SK-N-SH (cell line): ENCODE measurements around the gene TMEM184A. TPM values are rescaled to one million over a fixed set of nuclear protein-coding genes. Genes with fewer than 3 reads are reported as not detected.

Experiments
- CTCF ChIA-PET: fragments of 300-600, 350-600 bp; formaldehyde crosslinking; extraction: SDS; loops from one replicate; lab custom pipeline; 2021; lab: Yijun Ruan, JAX
- POLR2A ChIA-PET: fragments of 350-600 bp; sonication (Branson Sonifier 250); formaldehyde crosslinking; extraction: SDS; loops from one replicate; lab custom pipeline; 2020; ENCODE audit warnings: antibody characterized with exemption, inconsistent platforms; lab: Yijun Ruan, JAX
- DNase-seq: peaks from one replicate; pipeline ENCODE4 v3.0.0; 2012
- H2AFZ ChIP-seq: fragments of 200-600 bp; sonication (generic); 2 replicates; pipeline ENCODE4 v1.8.1; 2016; ENCODE audit warnings: antibody characterized with exemption, mild to moderate bottlenecking, low read depth
- H3F3A ChIP-seq: fragments of 200-600 bp; sonication (generic); replicated peaks from 2 replicates; pipeline ENCODE3; 2016; ENCODE audit warnings: antibody characterized with exemption, mild to moderate bottlenecking; ENCODE audit not compliant: insufficient read depth
- H3K27ac ChIP-seq, 2 experiments: fragments of 200-500 bp in 1 of 2; fragments of 200-600 bp in 1 of 2; sonication (Bioruptor generic) in 1 of 2; sonication (generic), shearing (Covaris generic) in 1 of 2; 2 replicates each; pipeline versions ENCODE4 v1.5.1 to v1.6.1; 2014 to 2016; ENCODE audit warnings: low read depth in 2 of 2, inconsistent platforms in 1 of 2, low read length in 1 of 2, mild to moderate bottlenecking in 1 of 2, mixed read lengths in 1 of 2
- H3K27me3 ChIP-seq: fragments of 200-600 bp; sonication (generic), shearing (Covaris generic); 2 replicates; pipeline ENCODE4 v1.6.1; 2016; ENCODE audit warnings: mixed run types; ENCODE audit not compliant: insufficient read depth
- H3K36me3 ChIP-seq, 2 experiments: fragments of 200-500 bp in 1 of 2; fragments of 200-600 bp in 1 of 2; sonication (Bioruptor generic) in 1 of 2; sonication (generic) in 1 of 2; replicated peaks in 1 of 2; 2 replicates each; pipeline versions ENCODE3 to v1.5.1; 2014 to 2016; ENCODE audit warnings: low read length in 1 of 2, mild to moderate bottlenecking in 1 of 2; ENCODE audit not compliant: insufficient read depth in 2 of 2, control insufficient read depth in 1 of 2
- H3K4me1 ChIP-seq, 2 experiments: fragments of 200-500 bp in 1 of 2; fragments of 200-600 bp in 1 of 2; sonication (Bioruptor generic) in 1 of 2; sonication (generic), shearing (Covaris generic) in 1 of 2; 2 replicates each; pipeline versions ENCODE4 v1.5.1 to v1.6.1; 2014 to 2016; ENCODE audit warnings: low read depth in 1 of 2, low read length in 1 of 2, mixed run types in 1 of 2; ENCODE audit not compliant: insufficient read depth in 2 of 2, control insufficient read depth in 1 of 2
- H3K4me2 ChIP-seq: fragments of 200-600 bp; sonication (generic), shearing (Covaris generic); 2 replicates; pipeline ENCODE4 v1.6.1; 2017; ENCODE audit warnings: mixed run types
- H3K4me3 ChIP-seq, 2 experiments: fragments of 200-500 bp in 1 of 2; fragments of 200-600 bp in 1 of 2; sonication (Bioruptor generic) in 1 of 2; sonication (generic), shearing (Covaris generic) in 1 of 2; 2 replicates each; pipeline versions ENCODE4 v1.5.1 to v1.8.1; 2014 to 2016; ENCODE audit warnings: low read depth in 2 of 2, inconsistent platforms in 1 of 2, low read length in 1 of 2, mild to moderate bottlenecking in 1 of 2, mixed read lengths in 1 of 2, moderate library complexity in 1 of 2
- H3K79me2 ChIP-seq: fragments of 200-600 bp; sonication (generic); 2 replicates; pipeline ENCODE4 v1.8.1; 2017; ENCODE audit warnings: mild to moderate bottlenecking; ENCODE audit not compliant: insufficient read depth
- H3K9ac ChIP-seq: fragments of 200-600 bp; sonication (generic); 2 replicates; pipeline ENCODE4 v1.6.1; 2017; ENCODE audit warnings: mixed run types
- H3K9me2 ChIP-seq: fragments of 200-600 bp; sonication (generic); 2 replicates; pipeline ENCODE4 v1.6.1; 2017; ENCODE audit warnings: mixed run types
- H3K9me3 ChIP-seq: fragments of 200-600 bp; sonication (generic); 2 replicates; pipeline ENCODE4 v1.6.1; 2017; ENCODE audit warnings: mixed run types, mild to moderate bottlenecking, moderate library complexity
- H4K20me1 ChIP-seq: fragments of 200-600 bp; sonication (generic); 2 replicates; pipeline ENCODE4 v1.6.1; 2017; ENCODE audit warnings: mild to moderate bottlenecking, mixed run types; ENCODE audit not compliant: insufficient read depth
- CHD2 ChIP-seq: fragments of 150-350 bp; IDR thresholded peaks from 2 replicates; pipeline ENCODE4 v1.6.1; 2018; ENCODE audit warnings: low read length; ENCODE audit not compliant: partially characterized antibody
- CTCF ChIP-seq: fragments of 200-600 bp; sonication (generic); IDR thresholded peaks from 2 replicates; pipeline ENCODE4 v1.6.1; 2017; ENCODE audit warnings: antibody characterized with exemption, mild to moderate bottlenecking, moderate library complexity
- EP300 ChIP-seq, 2 experiments: IDR thresholded peaks; 2 replicates each; pipeline versions ENCODE4 v1.4.0 to v1.6.1; 2012; ENCODE audit warnings: borderline replicate concordance in 1 of 2, low read depth in 1 of 2, low read length in 1 of 2
- EZH2phosphoT487 ChIP-seq: fragments of 200-600 bp; sonication (generic); IDR thresholded peaks from 2 replicates; pipeline ENCODE4 v1.6.1; 2017; ENCODE audit warnings: low read depth, mixed run types, mild to moderate bottlenecking, antibody characterized with exemption, moderate library complexity, borderline replicate concordance
- FOSL2 ChIP-seq: IDR thresholded peaks from 2 replicates; pipeline ENCODE4 v1.4.0; 2012; ENCODE audit warnings: low read depth, mild to moderate bottlenecking, moderate library complexity, borderline replicate concordance
- JUND ChIP-seq: IDR thresholded peaks from 2 replicates; pipeline ENCODE4 v1.4.0; 2012
- MEF2A ChIP-seq: IDR thresholded peaks from 2 replicates; pipeline ENCODE4 v1.4.0; 2012; ENCODE audit warnings: low read depth, borderline replicate concordance
- MXI1 ChIP-seq: IDR thresholded peaks from 2 replicates; pipeline ENCODE4 v1.6.1; 2012; ENCODE audit warnings: mild to moderate bottlenecking, low read depth, low read length, improper control_type of control experiment
- POLR2AphosphoS5 ChIP-seq: IDR thresholded peaks from 2 replicates; pipeline ENCODE4 v1.6.1; 2012; ENCODE audit warnings: low read depth, low read length
- TCF12 ChIP-seq: IDR thresholded peaks from 2 replicates; pipeline ENCODE4 v1.4.0; 2012
- whole genome bisulfite sequencing: methylation state at CpG from one replicate; pipeline ENCODE4 v1.1.6; 2017; ENCODE audit warnings: low lambda C conversion rate; 5-methylcytosine and 5-hydroxymethylcytosine counted together
- polyA plus RNA-seq, 3 experiments: library from polyadenylated mRNA; depleted of rRNA; stranded (reverse); fragments of >200 nt; gene quantifications; 2 replicates each; pipeline ENCODE4 v1.2.3, GENCODE V29; 2012

The TMEM184A gene
- polyA plus RNA-seq, 1 of the 3 experiments (the other 2 are of a cell fraction), result 1.5 TPM

- Histone ChIP-seq H4K20me1 (no peaks in the 10 kb centered on the region), H3K9me3 (no peaks in the 10 kb centered on the region), H3K9me2 (no peaks in the 10 kb centered on the region), H3K27ac (no peak overlapping the region), H3K36me3 (peaks cover 7% of the 10 kb centered on the region in 2 experiments), H3F3A (peaks cover 12% of the 10 kb centered on the region), H3K27me3 (no peaks in the 10 kb centered on the region), H3K9ac (no peak overlapping the region), H3K4me1 (no peaks in the 10 kb centered on the region), H3K4me2 (no peak overlapping the region), H3K79me2 (no peaks in the 10 kb centered on the region), H2AFZ (no peak overlapping the region), H3K4me3 (no peak overlapping the region)
- WGBS, result 73% methylated on average over 14 of the region's 17 CpGs
- POLR2A ChIA-PET, result no interaction called here
- CTCF ChIA-PET, result interaction anchor here (0.8 to 1.5 kb wide), 6 partner anchors 9 to 116 kb away, joined by 3 to 4 read pairs (median 3); partner anchors contain the start of gene INTS1
- TF ChIP-seq JUND (no peak), CTCF (peak; percentile 24; the same call in 1 of the 2 replicates), EZH2phosphoT487 (no peak)
- no peak for DNase-seq
These were observed 7.6 kb downstream of the TMEM184A start for GRCh38 chr7:1548438-1548831.

- Histone ChIP-seq H3K4me3 (no peak overlapping the region), H3K27me3 (no peaks in the 10 kb centered on the region), H2AFZ (no peak overlapping the region), H3F3A (peaks cover 12% of the 10 kb centered on the region), H3K4me2 (no peak overlapping the region), H3K4me1 (no peaks in the 10 kb centered on the region), H3K27ac (no peak overlapping the region), H3K79me2 (no peaks in the 10 kb centered on the region), H3K9ac (no peak overlapping the region), H3K9me3 (no peaks in the 10 kb centered on the region), H3K36me3 (peaks cover 7 to 11% of the 10 kb centered on the region in 2 experiments), H4K20me1 (no peaks in the 10 kb centered on the region), H3K9me2 (no peaks in the 10 kb centered on the region)
- TF ChIP-seq EZH2phosphoT487 (no peak), MXI1 (no peak), FOSL2 (no peak), TCF12 (no peak), EP300 (IDR thresholded peaks at IDR 0.05; ENCODE audit: borderline replicate concordance in 1 of 2, low read depth in 1 of 2, low read length in 1 of 2) (no peak), CHD2 (no peak), POLR2AphosphoS5 (no peak), MEF2A (no peak)
- ChIA-PET POLR2A (no interaction called here), CTCF (interaction anchor here (0.8 to 2.2 kb wide), 8 partner anchors 8 to 115 kb away, joined by 3 to 11 read pairs (median 3); partner anchors contain the start of genes INTS1 and TMEM184A)
- DNase-seq, result no peak
- WGBS, result 80% methylated on average over 25 of the region's 35 CpGs
These were observed 8.1 kb downstream of the TMEM184A start for GRCh38 chr7:1547777-1548437.
